Kidney (tissue), 14 donors: ENCODE results near the gene FRAS1. TPM values are rescaled to one million over a fixed set of nuclear protein-coding genes. Genes with fewer than 3 reads are reported as not detected.

Source experiments
- DNase-seq, 5 donors: peaks; one replicate each; pipeline ENCODE4 v3.0.0-alpha.2; 2013 to 2020
- FAIRE-seq: peaks from 2 replicates; lab custom pipeline; 2012; peaks lifted over from hg19 to GRCh38; lab: Jason Lieb, UNC
- H3K27ac ChIP-seq, 2 donors: one replicate each; pipeline ENCODE4 v1.7.0; 2013; ENCODE audit warnings: low read depth in 2 of 2, low read length in 2 of 2, inconsistent platforms in 1 of 2
- H3K27me3 ChIP-seq: one replicate; pipeline ENCODE4 v1.7.1; 2013; ENCODE audit warnings: low read length, inconsistent platforms; ENCODE audit not compliant: control insufficient read depth, insufficient read depth
- H3K36me3 ChIP-seq, 3 donors: one replicate each; pipeline versions ENCODE4 v1.7.0 to v1.7.1; 2013; ENCODE audit warnings: low read length in 3 of 3, control low read depth in 1 of 3, inconsistent platforms in 1 of 3; ENCODE audit not compliant: insufficient read depth in 3 of 3, control insufficient read depth in 2 of 3
- H3K4me1 ChIP-seq, 3 donors: one replicate each; pipeline versions ENCODE4 v1.7.0 to v1.7.1; 2013; ENCODE audit warnings: low read length in 3 of 3, inconsistent platforms in 1 of 3, low read depth in 1 of 3; ENCODE audit not compliant: control insufficient read depth in 2 of 3, insufficient read depth in 2 of 3
- H3K4me3 ChIP-seq, 3 donors: one replicate each; pipeline versions ENCODE4 v1.7.0 to v1.8.1; 2013; ENCODE audit warnings: low read length in 3 of 3, control low read depth in 1 of 3, inconsistent platforms in 1 of 3
- H3K9ac ChIP-seq, 3 donors: one replicate each; pipeline versions ENCODE4 v1.7.0 to v1.7.1; 2013; ENCODE audit warnings: low read length in 3 of 3, control low read depth in 1 of 3, inconsistent platforms in 1 of 3
- H3K9me3 ChIP-seq, 3 donors: one replicate each; pipeline versions ENCODE4 v1.7.0 to v1.7.1; 2013; ENCODE audit warnings: low read length in 3 of 3, control low read depth in 1 of 3, inconsistent platforms in 1 of 3; ENCODE audit not compliant: control insufficient read depth in 2 of 3, insufficient read depth in 1 of 3
- intact Hi-C: fragments of 100-400 bp; cut with DNase I; formaldehyde crosslinking; loops from one replicate; pipeline ENCODE4 v1.11.1; 2022
- polyA plus RNA-seq: library from polyadenylated mRNA; stranded (reverse); fragments of 350-450 nt; fragmentation: Illumina TruSeq; extraction: RNeasy Lipid Tissue Mini Kit (QIAGEN cat#74804); gene quantifications from one replicate; pipeline ENCODE4 v1.2.3, GENCODE V29; 2014; ENCODE audit warnings: low read depth, low replicate concordance; ENCODE audit not compliant: insufficient read depth
- total RNA-seq: library from RNA; stranded (reverse); fragmentation: NEBNext Ultra II Directional; extraction: Animal tissue kit (Norgen Biotek cat#: 25700); gene quantifications from one replicate; pipeline ENCODE4 v1.2.1, GENCODE V29; 2021
- TF ChIP-seq, protein P1 (sequence below): IDR thresholded peaks from 3 replicates; pipeline ENCODE4 v1.5.1; 2012; ENCODE audit warnings: mild to moderate bottlenecking, moderate library complexity, borderline replicate concordance; ENCODE audit not compliant: insufficient read depth; ENCODE audit errors: extremely low read depth
- donor health status: control.
- donor health status: control.
- donor health status: control.
- donor health status: control.
- donor health status: control.
- donor health status: DM: yes; HTN: yes; CAD: no.
- donor health status: Normal renal cell carcinoma (clear cell type).

Gene FRAS1
- total and polyA plus RNA-seq, 2 donors from 2014 or later, result 6.5 to 31.5 TPM

GRCh38 chr4:78322032-78322431 lies 264.9 kb downstream of the FRAS1 start:
- DNase-seq (no peak), FAIRE-seq (no peak)
- TF ChIP-seq, protein P1, sequence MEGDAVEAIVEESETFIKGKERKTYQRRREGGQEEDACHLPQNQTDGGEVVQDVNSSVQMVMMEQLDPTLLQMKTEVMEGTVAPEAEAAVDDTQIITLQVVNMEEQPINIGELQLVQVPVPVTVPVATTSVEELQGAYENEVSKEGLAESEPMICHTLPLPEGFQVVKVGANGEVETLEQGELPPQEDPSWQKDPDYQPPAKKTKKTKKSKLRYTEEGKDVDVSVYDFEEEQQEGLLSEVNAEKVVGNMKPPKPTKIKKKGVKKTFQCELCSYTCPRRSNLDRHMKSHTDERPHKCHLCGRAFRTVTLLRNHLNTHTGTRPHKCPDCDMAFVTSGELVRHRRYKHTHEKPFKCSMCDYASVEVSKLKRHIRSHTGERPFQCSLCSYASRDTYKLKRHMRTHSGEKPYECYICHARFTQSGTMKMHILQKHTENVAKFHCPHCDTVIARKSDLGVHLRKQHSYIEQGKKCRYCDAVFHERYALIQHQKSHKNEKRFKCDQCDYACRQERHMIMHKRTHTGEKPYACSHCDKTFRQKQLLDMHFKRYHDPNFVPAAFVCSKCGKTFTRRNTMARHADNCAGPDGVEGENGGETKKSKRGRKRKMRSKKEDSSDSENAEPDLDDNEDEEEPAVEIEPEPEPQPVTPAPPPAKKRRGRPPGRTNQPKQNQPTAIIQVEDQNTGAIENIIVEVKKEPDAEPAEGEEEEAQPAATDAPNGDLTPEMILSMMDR, result no peak
- Histone ChIP-seq H3K4me3 (no peak overlapping the region), H3K27ac (no peak overlapping the region), H3K4me1 (peaks cover 0 to 12% (median 0%) of the 10 kb centered on the region in 3 donors), H3K9me3 (no peaks in the 10 kb centered on the region), H3K9ac (no peak overlapping the region), H3K27me3 (no peaks in the 10 kb centered on the region), H3K36me3 (no peaks in the 10 kb centered on the region)
- intact Hi-C loops, result no loop called here

DNA sequence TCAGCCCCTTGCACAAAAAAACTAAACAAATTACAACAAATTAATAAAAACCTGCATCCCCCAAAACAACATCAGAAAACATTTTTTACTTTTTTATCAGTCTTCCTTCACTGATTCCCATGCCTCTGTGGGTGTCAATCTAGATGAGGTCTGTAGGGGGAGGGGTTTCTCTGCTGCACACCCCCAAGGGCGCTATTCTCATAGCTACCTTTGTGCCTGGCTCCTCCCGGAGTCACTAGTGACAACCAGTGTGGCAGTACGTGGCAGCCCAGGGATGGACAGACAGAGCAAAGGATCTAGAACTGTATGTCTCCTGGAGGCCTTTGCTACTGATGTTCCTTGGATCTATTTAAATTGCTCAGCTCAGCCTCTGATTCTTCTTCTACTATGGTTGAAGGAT lies 266.3 kb downstream of the FRAS1 start:
- H3K9ac ChIP-seq, result no peak overlapping the region
- H3K4me1 ChIP-seq, result peaks cover 0 to 12% (median 0%) of the 10 kb centered on the region in 3 donors
- no peaks in the 10 kb centered on the region for H3K9me3 ChIP-seq
- FAIRE-seq, result no peak
- TF ChIP-seq, protein P1, result no peak
- no peaks in the 10 kb centered on the region for H3K36me3 ChIP-seq
- DNase-seq, result no peak
- H3K27me3 ChIP-seq, result no peaks in the 10 kb centered on the region
- H3K27ac ChIP-seq, result no peak overlapping the region
- H3K4me3 ChIP-seq, result no peak overlapping the region
- intact Hi-C loops, result no loop called here

DNA sequence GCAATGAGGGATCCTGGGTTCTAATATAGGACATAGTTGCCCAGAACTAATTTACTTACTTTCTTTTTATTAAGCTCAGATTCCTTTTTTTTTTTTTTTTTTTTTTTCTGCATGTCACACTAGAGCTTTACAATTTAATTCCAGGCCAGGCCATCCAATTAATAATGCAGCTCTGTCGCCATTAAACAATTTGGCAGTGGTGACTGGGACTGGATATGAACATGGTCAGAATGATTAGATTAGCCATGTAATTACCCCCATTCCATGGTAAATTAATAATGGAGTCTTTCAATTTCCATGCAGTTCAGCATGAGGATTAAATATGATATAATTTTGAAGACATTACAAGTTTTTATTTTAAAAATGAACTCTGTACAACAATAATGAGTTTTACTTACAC lies 267.5 kb downstream of the FRAS1 start:
- Histone ChIP-seq H3K4me1 (peaks cover 0 to 12% (median 0%) of the 10 kb centered on the region in 3 donors), H3K9ac (no peak overlapping the region), H3K4me3 (no peak overlapping the region), H3K27ac (no peak overlapping the region), H3K27me3 (no peaks in the 10 kb centered on the region), H3K9me3 (no peaks in the 10 kb centered on the region), H3K36me3 (no peaks in the 10 kb centered on the region)
- intact Hi-C loops, result no loop called here
- no peak for FAIRE-seq
- TF ChIP-seq, protein P1, result no peak
- DNase-seq, result no peak
